GM12878 (cell line): ENCODE data around the gene C18orf63. TPM values are rescaled to one million over a fixed set of nuclear protein-coding genes. Genes with fewer than 3 reads are reported as not detected.

Experiments
- ATAC-seq: fragments of 200-7000 bp; cut with Tn5 transposase; 3 replicates; pipeline ENCODE4 v1.9.1; 2020; ENCODE audit warnings: mild to moderate bottlenecking, moderate library complexity
- BruUV-seq: library from RNA; stranded (reverse); fragments of 400-500 nt; replicated peaks from 2 replicates; lab custom pipeline; 2021; lab: Mats Ljungman, UMichigan
- CTCF ChIA-PET: fragments of 300-600 bp; sonication (Branson Sonifier 250); formaldehyde crosslinking; extraction: SDS; loops from one replicate; lab custom pipeline; 2021; ENCODE audit warnings: inconsistent platforms; lab: Yijun Ruan, JAX
- POLR2A ChIA-PET: fragments of 350-600 bp; formaldehyde crosslinking; extraction: SDS; loops from one replicate; lab custom pipeline; 2021; ENCODE audit warnings: inconsistent platforms; lab: Charles Lee
- RAD21 ChIA-PET: fragments of 300-600 bp; sonication (Branson Sonifier 250); formaldehyde crosslinking; loops from one replicate; lab custom pipeline; 2023; ENCODE audit warnings: antibody characterized with exemption; ENCODE audit not compliant: unreplicated experiment; lab: Charles Lee
- SMC1A ChIA-PET: fragments of 300-600 bp; sonication (Branson Sonifier 250); formaldehyde crosslinking; loops from one replicate; lab custom pipeline; 2023; ENCODE audit not compliant: unreplicated experiment, uncharacterized antibody; lab: Charles Lee
- DNase-seq: peaks from one replicate; pipeline ENCODE4 v3.0.0-alpha.2; 2011; ENCODE audit warnings: low read depth, low spot score
- FAIRE-seq: peaks from 3 replicates; lab custom pipeline; 2011; peaks lifted over from hg19 to GRCh38; lab: Jason Lieb, UNC
- H2AFZ ChIP-seq: 2 replicates; pipeline ENCODE4 v1.6.0; 2011; ENCODE audit warnings: low read depth, low read length, control low read depth; ENCODE audit not compliant: control insufficient read depth
- H3K27ac ChIP-seq: 2 replicates; pipeline ENCODE4 v1.5.1; 2011; ENCODE audit warnings: control low read depth; ENCODE audit not compliant: control insufficient read depth, insufficient read depth
- H3K27me3 ChIP-seq, 2 experiments: replicated peaks in 1 of 2; 2 replicates each; pipeline versions ENCODE4 v1.6.0 to v1.6.1; 2011; ENCODE audit warnings: low read length in 1 of 2; ENCODE audit not compliant: control insufficient read depth in 2 of 2, insufficient read depth in 2 of 2
- H3K36me3 ChIP-seq, 2 experiments: 2 replicates each; pipeline ENCODE4 v1.5.1; 2011; ENCODE audit warnings: low read length in 1 of 2; ENCODE audit not compliant: control insufficient read depth in 2 of 2, insufficient read depth in 2 of 2
- H3K4me1 ChIP-seq: 2 replicates; pipeline ENCODE4 v1.6.1; 2011; ENCODE audit warnings: mild to moderate bottlenecking, low read length, moderate library complexity, mixed read lengths; ENCODE audit not compliant: control insufficient read depth, insufficient read depth
- H3K4me2 ChIP-seq: 2 replicates; pipeline ENCODE4 v1.6.0; 2011; ENCODE audit warnings: control low read depth; ENCODE audit not compliant: control insufficient read depth, insufficient read depth
- H3K4me3 ChIP-seq: fragments of 200-600 bp; sonication (generic); 2 replicates; pipeline ENCODE4 v1.5.1; 2016
- H3K79me2 ChIP-seq: 2 replicates; pipeline ENCODE4 v1.6.0; 2011; ENCODE audit warnings: low read length; ENCODE audit not compliant: control insufficient read depth, insufficient read depth
- H3K9ac ChIP-seq: 2 replicates; pipeline ENCODE4 v1.8.0; 2011; ENCODE audit warnings: low read length, control low read depth, mixed read lengths; ENCODE audit not compliant: control insufficient read depth, insufficient read depth
- H3K9me3 ChIP-seq: replicated peaks from 3 replicates; pipeline ENCODE4 v1.5.1; 2011; ENCODE audit warnings: mild to moderate bottlenecking, low read length; ENCODE audit not compliant: control insufficient read depth, insufficient read depth
- H4K20me1 ChIP-seq: 2 replicates; pipeline ENCODE4 v1.6.0; 2011; ENCODE audit not compliant: control insufficient read depth, insufficient read depth
- JUND ChIP-seq: IDR thresholded peaks from 2 replicates; pipeline ENCODE4 v1.6.1; 2012; ENCODE audit warnings: low read depth, mild to moderate bottlenecking, low read length, improper control_type of control experiment, moderate library complexity
- MXI1 ChIP-seq: fragments of 150-350 bp; IDR thresholded peaks from 2 replicates; pipeline ENCODE4 v1.6.1; 2011; ENCODE audit warnings: low read depth, mild to moderate bottlenecking, inconsistent platforms, low read length, improper control_type of control experiment
- SPI1 ChIP-seq: IDR thresholded peaks from 2 replicates; pipeline ENCODE4 v1.6.1; 2011; ENCODE audit warnings: low read depth, mild to moderate bottlenecking, low read length, moderate library complexity, borderline replicate concordance; ENCODE audit not compliant: insufficient read depth
- ZBED1 ChIP-seq: IDR thresholded peaks from 2 replicates; pipeline ENCODE4 v1.6.1; 2016; ENCODE audit warnings: borderline replicate concordance
- WGBS: methylation state at CpG from one replicate; pipeline ENCODE4 v1.1.6; 2016; ENCODE audit warnings: low lambda C conversion rate; ENCODE audit not compliant: insufficient replicate concordance, insufficient coverage; ENCODE audit errors: missing lambda C conversion rate; 5-methylcytosine and 5-hydroxymethylcytosine counted together
- in situ Hi-C: fragments of 300-500 bp; cut with MboI; formaldehyde crosslinking; loops from 9 replicates; pipeline ENCODE4 v1.14.3; 2018; ENCODE audit warnings: mixed read lengths
- intact Hi-C: fragments of 100-400 bp; cut with micrococcal nuclease; formaldehyde crosslinking; loops from one replicate; pipeline ENCODE4 v1.14.2; 2022; ENCODE audit not compliant: unreplicated experiment
- polyA plus RNA-seq, 11 experiments: library from polyadenylated mRNA; depleted of rRNA in 4 of 11; unstranded in 6 of 11; stranded (reverse) in 5 of 11; fragments of >200 nt; fragmentation: Nextera tagmentation in 4 of 11; fragmentation: Illumina TruSeq in 1 of 11; extraction: Ambion mirVana in 4 of 11; extraction: Trizol in 1 of 11; gene quantifications; 1 replicate in 1 of 11; 2 replicates in 10 of 11; pipeline versions ENCODE4 v1.2.1 to v1.2.3, GENCODE V29; 2011 to 2016; ENCODE audit warnings: inconsistent platforms in 2 of 11, missing spikeins in 2 of 11, low read depth in 1 of 11
- total RNA-seq, 4 experiments: library from RNA; depleted of rRNA in 3 of 4; stranded (reverse); fragments of >200 nt in 3 of 4; fragmentation: Illumina TruSeq in 1 of 4; extraction: Trizol in 1 of 4; gene quantifications; 2 replicates each; pipeline versions ENCODE4 v1.2.1 to v1.2.3, GENCODE V29; 2013 to 2021
- TF ChIP-seq, protein P1 (sequence below): fragments of 450-650 bp; IDR thresholded peaks from 2 replicates; pipeline ENCODE4 v1.6.1; 2017; ENCODE audit warnings: mild to moderate bottlenecking, low read depth, inconsistent platforms; ENCODE audit not compliant: poor library complexity, severe bottlenecking
- TF ChIP-seq, protein P2 (sequence below): IDR thresholded peaks from 2 replicates; pipeline ENCODE4 v1.6.1; 2012; ENCODE audit warnings: low read depth, low read length, improper control_type of control experiment
- TF ChIP-seq, protein P3 (sequence below): IDR thresholded peaks from 2 replicates; pipeline ENCODE4 v1.6.1; 2011; ENCODE audit warnings: low read depth, low read length, improper control_type of control experiment, borderline replicate concordance

The C18orf63 gene
- total and polyA plus RNA-seq, 10 of the 15 experiments (the other 5 are each of a cell fraction or from before 2014, with no cell fraction given) = not detected

DNA sequence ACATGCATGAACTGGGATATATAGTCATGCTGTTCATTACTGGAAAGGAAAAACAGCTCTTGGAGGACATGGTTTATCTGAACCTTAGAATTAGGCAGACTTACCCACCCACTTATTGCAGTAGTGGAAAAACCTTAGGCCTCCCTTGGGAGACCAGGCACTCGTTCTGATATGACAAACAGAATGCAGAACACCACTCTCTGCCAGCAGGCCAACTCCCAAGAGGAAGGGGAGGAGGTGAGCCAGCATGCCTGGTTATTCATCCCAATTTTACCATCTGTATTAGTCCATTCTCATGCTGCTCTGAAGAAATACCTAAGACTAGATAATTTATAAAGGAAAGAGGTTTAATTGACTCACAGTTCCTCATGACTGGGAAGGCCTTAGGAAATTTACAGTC lies 17.5 kb downstream of the C18orf63 start:
- H3K4me2 ChIP-seq = no peak overlapping the region
- no peak overlapping the region for H2AFZ ChIP-seq
- no TSS peak for BruUV-seq
- H3K36me3 ChIP-seq = no peaks in the 10 kb centered on the region
- TF ChIP-seq, protein P1, sequence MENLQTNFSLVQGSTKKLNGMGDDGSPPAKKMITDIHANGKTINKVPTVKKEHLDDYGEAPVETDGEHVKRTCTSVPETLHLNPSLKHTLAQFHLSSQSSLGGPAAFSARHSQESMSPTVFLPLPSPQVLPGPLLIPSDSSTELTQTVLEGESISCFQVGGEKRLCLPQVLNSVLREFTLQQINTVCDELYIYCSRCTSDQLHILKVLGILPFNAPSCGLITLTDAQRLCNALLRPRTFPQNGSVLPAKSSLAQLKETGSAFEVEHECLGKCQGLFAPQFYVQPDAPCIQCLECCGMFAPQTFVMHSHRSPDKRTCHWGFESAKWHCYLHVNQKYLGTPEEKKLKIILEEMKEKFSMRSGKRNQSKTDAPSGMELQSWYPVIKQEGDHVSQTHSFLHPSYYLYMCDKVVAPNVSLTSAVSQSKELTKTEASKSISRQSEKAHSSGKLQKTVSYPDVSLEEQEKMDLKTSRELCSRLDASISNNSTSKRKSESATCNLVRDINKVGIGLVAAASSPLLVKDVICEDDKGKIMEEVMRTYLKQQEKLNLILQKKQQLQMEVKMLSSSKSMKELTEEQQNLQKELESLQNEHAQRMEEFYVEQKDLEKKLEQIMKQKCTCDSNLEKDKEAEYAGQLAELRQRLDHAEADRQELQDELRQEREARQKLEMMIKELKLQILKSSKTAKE = no peak
- DNase-seq = no peak
- in situ Hi-C loops (loop anchor here (5.0 kb wide), 1 partner anchor 136 kb away; no protein-coding TSS in a partner anchor), intact Hi-C loops (no loop called here)
- H3K79me2 ChIP-seq = no peaks in the 10 kb centered on the region
- peaks cover 3% of the 10 kb centered on the region; the same call in 2 of the 3 replicates for H3K9me3 ChIP-seq
- no peak overlapping the region for H3K4me3 ChIP-seq
- peaks cover 5% of the 10 kb centered on the region for H3K4me1 ChIP-seq
- H3K9ac ChIP-seq = no peak overlapping the region
- CTCF ChIA-PET = interaction anchor here (0.9 kb wide), 1 partner anchor 136 kb away, joined by 4 read pairs; no protein-coding TSS in a partner anchor
- no peak for ATAC-seq
- POLR2A ChIA-PET = no interaction called here
- WGBS = 0% methylated on average over 1 of the region's 1 CpG
- H3K27ac ChIP-seq = no peak overlapping the region
- RAD21 ChIA-PET = no interaction called here
- no peaks in the 10 kb centered on the region for H4K20me1 ChIP-seq
- FAIRE-seq = no peak
- H3K27me3 ChIP-seq = no peaks in the 10 kb centered on the region
- SMC1A ChIA-PET = interaction anchor here (1.3 kb wide), 1 partner anchor 9 kb away, joined by 4 read pairs; no protein-coding TSS in a partner anchor

DNA sequence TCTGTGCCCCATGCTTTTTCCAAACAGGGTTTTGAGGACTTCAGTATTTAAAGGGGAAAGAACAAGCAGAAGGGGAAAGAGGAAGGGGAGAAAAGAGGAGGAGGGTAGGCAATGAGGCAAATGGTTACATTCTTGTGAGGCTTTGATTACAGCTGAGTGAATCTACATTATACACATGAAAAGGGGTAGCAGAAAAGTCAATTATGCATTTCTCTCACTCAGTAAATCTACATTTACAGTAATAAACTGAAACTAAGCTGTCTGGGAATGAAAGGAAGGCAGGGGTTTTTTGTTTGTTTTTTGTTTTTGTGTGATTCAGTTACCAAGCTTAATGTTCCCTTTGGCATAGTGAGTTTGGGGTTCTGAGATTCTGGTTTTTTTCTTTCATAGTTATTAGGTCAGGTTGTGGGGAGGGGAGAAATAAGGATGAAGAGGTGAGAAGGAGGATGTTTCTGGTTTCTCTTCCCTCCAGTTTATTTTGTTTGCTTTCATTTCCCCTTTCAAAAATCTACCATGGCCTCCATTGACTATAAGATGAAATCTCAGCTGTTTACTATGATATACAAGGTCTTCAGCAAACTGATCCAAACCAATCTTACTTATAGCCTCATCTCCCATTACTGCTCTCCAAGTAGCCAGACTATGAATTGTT lies 18.7 kb downstream of the C18orf63 start:
- Histone ChIP-seq H3K9me3 (peaks cover 3% of the 10 kb centered on the region; the same call in 2 of the 3 replicates), H4K20me1 (no peaks in the 10 kb centered on the region), H2AFZ (no peak overlapping the region), H3K4me1 (peaks cover 5% of the 10 kb centered on the region), H3K4me2 (no peak overlapping the region), H3K36me3 (no peaks in the 10 kb centered on the region), H3K27ac (no peak overlapping the region), H3K4me3 (no peak overlapping the region), H3K79me2 (no peaks in the 10 kb centered on the region), H3K27me3 (no peaks in the 10 kb centered on the region), H3K9ac (no peak overlapping the region)
- ChIA-PET CTCF (interaction anchor here (0.9 to 1.2 kb wide), 2 partner anchors 8 to 137 kb away, joined by 4 to 6 read pairs; no protein-coding TSS in a partner anchor), SMC1A (interaction anchor here (0.6 to 1.3 kb wide), 3 partner anchors 7 to 209 kb away, joined by 3 to 4 read pairs (median 3); no protein-coding TSS in a partner anchor), POLR2A (no interaction called here), RAD21 (no interaction called here)
- ATAC-seq (peak; percentile 53), FAIRE-seq (no peak), DNase-seq (no peak)
- intact Hi-C loops = no loop called here
- TF ChIP-seq, protein P2, sequence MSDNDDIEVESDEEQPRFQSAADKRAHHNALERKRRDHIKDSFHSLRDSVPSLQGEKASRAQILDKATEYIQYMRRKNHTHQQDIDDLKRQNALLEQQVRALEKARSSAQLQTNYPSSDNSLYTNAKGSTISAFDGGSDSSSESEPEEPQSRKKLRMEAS = no peak
- TF ChIP-seq JUND = no peak
- peak; percentile 81 for TF ChIP-seq SPI1
- TF ChIP-seq MXI1 = no peak
- TF ChIP-seq, protein P3, sequence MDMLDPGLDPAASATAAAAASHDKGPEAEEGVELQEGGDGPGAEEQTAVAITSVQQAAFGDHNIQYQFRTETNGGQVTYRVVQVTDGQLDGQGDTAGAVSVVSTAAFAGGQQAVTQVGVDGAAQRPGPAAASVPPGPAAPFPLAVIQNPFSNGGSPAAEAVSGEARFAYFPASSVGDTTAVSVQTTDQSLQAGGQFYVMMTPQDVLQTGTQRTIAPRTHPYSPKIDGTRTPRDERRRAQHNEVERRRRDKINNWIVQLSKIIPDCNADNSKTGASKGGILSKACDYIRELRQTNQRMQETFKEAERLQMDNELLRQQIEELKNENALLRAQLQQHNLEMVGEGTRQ = no peak
- no peak for TF ChIP-seq ZBED1
- BruUV-seq = no TSS peak
- in situ Hi-C loops = loop anchor here (5.0 kb wide), 1 partner anchor 137 kb away; no protein-coding TSS in a partner anchor
